ENCODE data around the gene NKX2-4.

- TF ChIP-seq POLR2AphosphoS5 (IDR thresholded peaks at IDR 0.05; ENCODE audit: low read length) (no peak), HDGF (IDR thresholded peaks at IDR 0.05) (no peak), PBX3 (IDR thresholded peaks at IDR 0.05; ENCODE audit: insufficient replicate concordance, low read depth, low read length) (no peak), POLR2A (IDR thresholded peaks at IDR 0.05; ENCODE audit: low read depth, low read length) (no peak), RCOR1 (conservative IDR thresholded peaks at IDR 0.05; ENCODE audit: low read depth, low read length) (no peak), SP1 (IDR thresholded peaks at IDR 0.05; ENCODE audit: low read depth, low read length) (no peak)
These were observed 4.2 kb downstream of the NKX2-4 start for GRCh38 chr20:21393166-21393565.

Measured in GM12878 (cell line).